ENCODE data around the gene PRKACG.

The PRKACG gene

GRCh38 chr9:69028754-69029153 is 14.8 kb upstream of the PRKACG start:
- Histone ChIP-seq H3K27me3 (ENCODE audit: control insufficient read depth in 1 of 2, insufficient read depth in 2 of 2, low read length in 2 of 2) (no peaks in the 10 kb centered on the region), H3K4me1 (ENCODE audit: control insufficient read depth in 1 of 2, insufficient read depth in 2 of 2, low read length in 2 of 2) (no peaks in the 10 kb centered on the region), H3K27ac (ENCODE audit: low read depth, low read length) (no peak overlapping the region), H3K9ac (ENCODE audit: low read depth in 1 of 2, low read length in 2 of 2) (no peak overlapping the region), H3K36me3 (ENCODE audit: control insufficient read depth in 1 of 2, insufficient read depth in 2 of 2, low read length in 2 of 2) (no peaks in the 10 kb centered on the region), H3K4me3 (ENCODE audit: low read depth in 1 of 2, low read length in 2 of 2) (no peak overlapping the region), H3K9me3 (ENCODE audit: control insufficient read depth in 1 of 2, low read length in 2 of 2) (no peaks in the 10 kb centered on the region)

- Histone ChIP-seq H3K27ac (ENCODE audit: low read depth, low read length) (no peak overlapping the region), H3K9ac (ENCODE audit: low read depth in 1 of 2, low read length in 2 of 2) (no peak overlapping the region), H3K36me3 (ENCODE audit: control insufficient read depth in 1 of 2, insufficient read depth in 2 of 2, low read length in 2 of 2) (no peaks in the 10 kb centered on the region), H3K9me3 (ENCODE audit: control insufficient read depth in 1 of 2, low read length in 2 of 2) (no peaks in the 10 kb centered on the region), H3K27me3 (ENCODE audit: control insufficient read depth in 1 of 2, insufficient read depth in 2 of 2, low read length in 2 of 2) (no peaks in the 10 kb centered on the region), H3K4me3 (ENCODE audit: low read depth in 1 of 2, low read length in 2 of 2) (no peak overlapping the region), H3K4me1 (ENCODE audit: control insufficient read depth in 1 of 2, insufficient read depth in 2 of 2, low read length in 2 of 2) (peaks cover 0 to 3% of the 10 kb centered on the region in 2 donors)
These were observed 13.6 kb upstream of the PRKACG start for GRCh38 chr9:69027355-69028097.

DNA sequence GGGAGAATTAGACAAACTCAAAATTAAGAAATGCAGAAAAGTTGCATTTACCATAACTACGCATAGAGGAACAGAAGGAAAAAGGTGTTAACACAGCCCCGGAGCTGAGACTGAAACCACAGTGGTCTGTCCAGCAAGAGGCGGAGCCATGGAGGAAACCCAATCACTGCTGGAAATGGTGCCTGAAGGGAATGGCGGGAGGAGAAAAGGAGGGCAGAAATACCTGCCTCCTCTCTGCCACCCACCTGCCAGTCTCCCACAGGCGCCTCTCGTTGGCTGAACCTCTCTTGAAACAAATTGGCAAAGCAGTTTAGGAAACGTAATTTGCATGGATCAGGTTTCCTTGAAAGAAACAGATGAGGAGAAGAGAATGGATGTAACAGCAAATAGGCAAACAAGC is 9.7 kb upstream of the PRKACG start:
- Histone ChIP-seq H3K4me1 (ENCODE audit: control insufficient read depth in 1 of 2, insufficient read depth in 2 of 2, low read length in 2 of 2) (peaks cover 0 to 8% of the 10 kb centered on the region in 2 donors), H3K27ac (ENCODE audit: low read depth, low read length) (no peak overlapping the region), H3K27me3 (ENCODE audit: control insufficient read depth in 1 of 2, insufficient read depth in 2 of 2, low read length in 2 of 2) (no peaks in the 10 kb centered on the region), H3K9me3 (ENCODE audit: control insufficient read depth in 1 of 2, low read length in 2 of 2) (no peaks in the 10 kb centered on the region), H3K36me3 (ENCODE audit: control insufficient read depth in 1 of 2, insufficient read depth in 2 of 2, low read length in 2 of 2) (no peaks in the 10 kb centered on the region), H3K9ac (ENCODE audit: low read depth in 1 of 2, low read length in 2 of 2) (no peak overlapping the region), H3K4me3 (ENCODE audit: low read depth in 1 of 2, low read length in 2 of 2) (no peak overlapping the region)

GRCh38 chr9:69020301-69021145 is 6.6 kb upstream of the PRKACG start:
- Histone ChIP-seq H3K36me3 (ENCODE audit: control insufficient read depth in 1 of 2, insufficient read depth in 2 of 2, low read length in 2 of 2) (no peaks in the 10 kb centered on the region), H3K4me3 (ENCODE audit: low read depth in 1 of 2, low read length in 2 of 2) (no peak overlapping the region), H3K27ac (ENCODE audit: low read depth, low read length) (no peak overlapping the region), H3K27me3 (ENCODE audit: control insufficient read depth in 1 of 2, insufficient read depth in 2 of 2, low read length in 2 of 2) (no peaks in the 10 kb centered on the region), H3K4me1 (ENCODE audit: control insufficient read depth in 1 of 2, insufficient read depth in 2 of 2, low read length in 2 of 2) (peaks cover 0 to 8% of the 10 kb centered on the region in 2 donors), H3K9ac (ENCODE audit: low read depth in 1 of 2, low read length in 2 of 2) (no peak overlapping the region), H3K9me3 (ENCODE audit: control insufficient read depth in 1 of 2, low read length in 2 of 2) (no peaks in the 10 kb centered on the region)

- Histone ChIP-seq H3K4me3 (ENCODE audit: low read depth in 1 of 2, low read length in 2 of 2) (no peak overlapping the region), H3K27ac (ENCODE audit: low read depth, low read length) (no peak overlapping the region), H3K9ac (ENCODE audit: low read depth in 1 of 2, low read length in 2 of 2) (no peak overlapping the region), H3K36me3 (ENCODE audit: control insufficient read depth in 1 of 2, insufficient read depth in 2 of 2, low read length in 2 of 2) (no peaks in the 10 kb centered on the region), H3K4me1 (ENCODE audit: control insufficient read depth in 1 of 2, insufficient read depth in 2 of 2, low read length in 2 of 2) (peaks cover 0 to 8% of the 10 kb centered on the region in 2 donors), H3K27me3 (ENCODE audit: control insufficient read depth in 1 of 2, insufficient read depth in 2 of 2, low read length in 2 of 2) (no peaks in the 10 kb centered on the region), H3K9me3 (ENCODE audit: control insufficient read depth in 1 of 2, low read length in 2 of 2) (no peaks in the 10 kb centered on the region)
These were observed 5.9 kb upstream of the PRKACG start for GRCh38 chr9:69019808-69020207.

GRCh38 chr9:69018737-69019136 is 4.8 kb upstream of the PRKACG start:
- Histone ChIP-seq H3K4me1 (ENCODE audit: control insufficient read depth in 1 of 2, insufficient read depth in 2 of 2, low read length in 2 of 2) (peaks cover 0 to 8% of the 10 kb centered on the region in 2 donors), H3K27ac (ENCODE audit: low read depth, low read length) (no peak overlapping the region), H3K4me3 (ENCODE audit: low read depth in 1 of 2, low read length in 2 of 2) (no peak overlapping the region), H3K36me3 (ENCODE audit: control insufficient read depth in 1 of 2, insufficient read depth in 2 of 2, low read length in 2 of 2) (no peaks in the 10 kb centered on the region), H3K9me3 (ENCODE audit: control insufficient read depth in 1 of 2, low read length in 2 of 2) (no peaks in the 10 kb centered on the region), H3K9ac (ENCODE audit: low read depth in 1 of 2, low read length in 2 of 2) (no peak overlapping the region), H3K27me3 (ENCODE audit: control insufficient read depth in 1 of 2, insufficient read depth in 2 of 2, low read length in 2 of 2) (no peaks in the 10 kb centered on the region)

DNA sequence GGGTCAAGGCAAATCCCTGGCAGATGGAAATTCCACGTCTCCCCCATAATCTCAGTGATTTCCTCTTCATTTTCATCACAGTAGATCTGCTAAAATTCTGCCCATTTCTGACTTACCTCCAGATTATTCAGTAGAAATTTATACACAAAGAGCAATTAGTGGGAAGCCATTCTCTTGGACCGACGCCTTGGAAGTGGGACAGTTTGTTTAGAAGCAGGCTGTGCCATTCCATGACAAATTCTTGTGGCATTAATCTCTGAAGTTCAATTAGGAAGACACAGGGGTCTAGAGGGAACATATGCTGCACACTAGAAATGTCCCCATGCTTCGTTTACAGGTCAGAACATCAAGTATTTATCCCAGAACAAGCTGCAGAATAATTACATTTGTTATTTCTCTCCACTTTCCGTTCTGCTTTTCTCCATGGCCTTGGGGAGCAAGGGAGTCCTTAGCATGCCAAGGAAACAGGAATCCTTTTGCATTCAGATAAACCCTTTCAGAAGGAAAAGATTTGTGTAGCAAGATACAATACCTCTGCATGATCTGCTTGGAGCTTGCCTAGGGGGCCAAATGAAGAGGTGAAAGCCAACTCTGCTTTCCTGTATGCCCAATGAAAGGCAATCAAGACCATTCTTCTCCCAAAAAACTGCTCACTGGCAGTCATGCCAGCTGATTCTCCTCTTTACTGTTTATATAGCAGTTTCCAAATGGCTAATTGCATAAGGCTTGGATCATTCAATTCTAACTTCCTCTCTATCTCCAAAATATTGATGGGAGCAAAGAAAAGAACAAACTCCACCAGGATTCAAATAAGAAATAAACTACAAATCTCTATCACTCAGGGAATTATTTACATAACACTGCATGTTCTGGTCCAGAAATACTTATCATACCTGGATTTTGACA is 2.5 kb upstream of the PRKACG start:
- Histone ChIP-seq H3K36me3 (ENCODE audit: control insufficient read depth in 1 of 2, insufficient read depth in 2 of 2, low read length in 2 of 2) (no peaks in the 10 kb centered on the region), H3K27me3 (ENCODE audit: control insufficient read depth in 1 of 2, insufficient read depth in 2 of 2, low read length in 2 of 2) (no peaks in the 10 kb centered on the region), H3K9ac (ENCODE audit: low read depth in 1 of 2, low read length in 2 of 2) (no peak overlapping the region), H3K27ac (ENCODE audit: low read depth, low read length) (no peak overlapping the region), H3K4me1 (ENCODE audit: control insufficient read depth in 1 of 2, insufficient read depth in 2 of 2, low read length in 2 of 2) (peaks cover 0 to 5% of the 10 kb centered on the region in 2 donors), H3K4me3 (ENCODE audit: low read depth in 1 of 2, low read length in 2 of 2) (no peak overlapping the region), H3K9me3 (ENCODE audit: control insufficient read depth in 1 of 2, low read length in 2 of 2) (no peaks in the 10 kb centered on the region)

GRCh38 chr9:69013382-69013727 is 558 bp downstream of the PRKACG start:
- no peaks in the 10 kb centered on the region for H3K4me1 ChIP-seq (ENCODE audit: control insufficient read depth in 1 of 2, insufficient read depth in 2 of 2, low read length in 2 of 2)
- no peak overlapping the region for H3K27ac ChIP-seq (ENCODE audit: low read depth, low read length)
- no peaks in the 10 kb centered on the region for H3K27me3 ChIP-seq (ENCODE audit: control insufficient read depth in 1 of 2, insufficient read depth in 2 of 2, low read length in 2 of 2)
- H3K36me3 ChIP-seq (ENCODE audit: control insufficient read depth in 1 of 2, insufficient read depth in 2 of 2, low read length in 2 of 2), result peaks cover 1 to 9% of the 10 kb centered on the region in 2 donors
- H3K4me3 ChIP-seq (ENCODE audit: low read depth in 1 of 2, low read length in 2 of 2), result no peak overlapping the region
- H3K9me3 ChIP-seq (ENCODE audit: control insufficient read depth in 1 of 2, low read length in 2 of 2), result no peaks in the 10 kb centered on the region
- no peak overlapping the region for H3K9ac ChIP-seq (ENCODE audit: low read depth in 1 of 2, low read length in 2 of 2)

DNA sequence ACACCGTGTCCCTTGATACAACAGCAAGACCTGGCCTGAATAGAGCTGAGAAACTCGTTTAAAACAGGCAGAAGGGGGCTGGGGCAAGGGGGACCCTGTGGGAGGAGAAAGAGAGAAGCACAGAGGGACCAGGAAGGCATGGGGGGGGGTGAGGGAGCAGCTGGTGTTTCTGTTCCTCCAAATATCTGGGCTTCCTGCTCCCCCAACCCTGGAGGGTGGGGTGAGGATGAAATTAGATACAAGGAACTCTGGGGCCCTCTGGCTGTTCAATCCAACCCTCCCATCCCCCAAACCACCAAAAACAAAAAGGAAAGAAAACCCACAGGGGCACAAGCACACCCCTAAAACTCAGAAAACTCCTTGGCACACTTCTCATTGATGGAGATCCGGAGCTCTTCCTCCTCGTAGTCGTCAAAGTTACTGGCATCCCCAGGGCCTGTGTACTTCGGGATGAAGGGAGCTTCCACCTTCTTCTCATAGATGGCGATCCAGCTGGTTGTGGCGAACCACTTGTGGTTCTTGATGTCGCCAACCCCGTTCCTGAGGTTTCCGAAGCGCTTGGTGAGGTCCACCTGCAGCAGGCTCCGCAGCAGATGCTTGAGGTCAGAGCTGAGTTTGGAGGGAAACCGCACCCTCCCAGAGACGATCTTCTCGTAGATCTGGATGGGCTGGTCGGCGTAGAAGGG is 1.1 kb downstream of the PRKACG start:
- Histone ChIP-seq H3K27ac (ENCODE audit: low read depth, low read length) (no peak overlapping the region), H3K4me1 (ENCODE audit: control insufficient read depth in 1 of 2, insufficient read depth in 2 of 2, low read length in 2 of 2) (no peaks in the 10 kb centered on the region), H3K27me3 (ENCODE audit: control insufficient read depth in 1 of 2, insufficient read depth in 2 of 2, low read length in 2 of 2) (no peaks in the 10 kb centered on the region), H3K36me3 (ENCODE audit: control insufficient read depth in 1 of 2, insufficient read depth in 2 of 2, low read length in 2 of 2) (peaks cover 6 to 13% of the 10 kb centered on the region in 2 donors), H3K9me3 (ENCODE audit: control insufficient read depth in 1 of 2, low read length in 2 of 2) (no peaks in the 10 kb centered on the region), H3K4me3 (ENCODE audit: low read depth in 1 of 2, low read length in 2 of 2) (no peak overlapping the region), H3K9ac (ENCODE audit: low read depth in 1 of 2, low read length in 2 of 2) (no peak overlapping the region)
